Stimulated activated CD4-positive, alpha-beta T cell treated with anti-CD3 and anti-CD28 coated beads, Interleukin-4, amount 100 ng/mL, for 4 hours (primary cell): Measurements from ENCODE around the gene DBH.

Experiments
- DNase-seq, 2 experiments: peaks; one replicate each; pipeline ENCODE4 v3.0.0-alpha.2; 2020

The DBH gene

GRCh38 chr9:133627341-133627740, 8.8 kb upstream of the DBH start:
- no peak for DNase-seq

- DNase-seq = no peak
Measured at GRCh38 chr9:133628766-133629165, 7.4 kb upstream of the DBH start.

- no peak for DNase-seq
Measured at GRCh38 chr9:133629221-133630110, 6.7 kb upstream of the DBH start.

- DNase-seq = no peak
Measured at GRCh38 chr9:133631111-133631510, 5.1 kb upstream of the DBH start.

- DNase-seq = no peak
Measured at GRCh38 chr9:133632806-133633680, 3.1 kb upstream of the DBH start.

- DNase-seq = no peak
Measured at GRCh38 chr9:133633681-133634080, 2.5 kb upstream of the DBH start.

GRCh38 chr9:133634081-133634691, 2.0 kb upstream of the DBH start:
- DNase-seq = no peak

GRCh38 chr9:133635098-133635497, 1.1 kb upstream of the DBH start:
- DNase-seq = no peak

GRCh38 chr9:133636902-133637301, 739 bp downstream of the DBH start:
- DNase-seq = no peak

- no peak for DNase-seq
Measured at GRCh38 chr9:133637451-133638055, 1.4 kb downstream of the DBH start.

GRCh38 chr9:133638076-133638475, 1.9 kb downstream of the DBH start:
- no peak for DNase-seq

GRCh38 chr9:133638711-133639110, 2.5 kb downstream of the DBH start:
- DNase-seq = no peak

GRCh38 chr9:133639613-133640012, 3.5 kb downstream of the DBH start:
- no peak for DNase-seq

- DNase-seq = no peak
Measured at GRCh38 chr9:133640160-133640559, 4.0 kb downstream of the DBH start.

- no peak for DNase-seq
Measured at GRCh38 chr9:133640580-133641395, 4.6 kb downstream of the DBH start.

GRCh38 chr9:133641396-133641655, 5.2 kb downstream of the DBH start:
- DNase-seq = no peak

- DNase-seq = no peak
Measured at GRCh38 chr9:133641861-133642595, 5.9 kb downstream of the DBH start.

- no peak for DNase-seq
Measured at GRCh38 chr9:133642708-133643361, 6.7 kb downstream of the DBH start.

GRCh38 chr9:133643362-133643755, 7.2 kb downstream of the DBH start:
- no peak for DNase-seq

GRCh38 chr9:133643978-133644760, 8.0 kb downstream of the DBH start:
- DNase-seq = no peak
